ENCODE measurements around the gene RAB10.

Gene RAB10

DNA sequence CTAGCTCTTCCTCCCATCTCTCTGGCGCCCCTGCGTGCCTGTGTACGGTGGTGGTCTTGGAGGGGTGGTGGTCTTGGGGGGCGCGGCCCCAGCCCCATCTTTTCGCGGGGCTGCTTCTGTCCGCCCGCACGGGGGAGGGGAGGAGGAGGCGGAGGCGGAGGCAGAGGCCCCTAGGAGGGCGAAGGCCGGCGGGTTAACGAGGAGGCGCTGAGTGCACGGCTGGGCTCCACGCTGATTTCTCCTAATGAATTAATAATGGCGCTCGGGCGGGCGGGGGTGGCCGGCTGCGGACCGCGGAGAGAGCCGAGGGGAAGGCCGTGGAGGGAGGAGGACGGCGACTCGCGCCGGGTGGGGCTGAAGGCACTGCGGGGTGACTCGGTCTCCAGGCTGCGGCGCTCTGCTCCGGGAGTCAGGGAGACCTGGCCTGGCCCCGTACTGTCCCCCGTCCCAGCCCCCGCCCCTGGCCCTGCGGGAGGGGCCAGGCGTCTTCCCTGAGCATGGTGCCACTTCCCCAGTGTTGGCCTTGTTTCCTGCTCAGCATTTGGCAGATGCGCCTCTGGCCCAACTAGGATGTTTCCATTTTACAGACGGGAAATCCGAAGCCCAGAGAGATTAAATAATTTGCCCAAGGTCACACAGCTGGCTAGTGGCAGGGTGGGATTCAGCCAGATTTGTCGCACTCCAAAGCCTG, 145.0 kb downstream of the RAB10 start:
- no peak for DNase-seq (ENCODE audit: low read depth)

DNA sequence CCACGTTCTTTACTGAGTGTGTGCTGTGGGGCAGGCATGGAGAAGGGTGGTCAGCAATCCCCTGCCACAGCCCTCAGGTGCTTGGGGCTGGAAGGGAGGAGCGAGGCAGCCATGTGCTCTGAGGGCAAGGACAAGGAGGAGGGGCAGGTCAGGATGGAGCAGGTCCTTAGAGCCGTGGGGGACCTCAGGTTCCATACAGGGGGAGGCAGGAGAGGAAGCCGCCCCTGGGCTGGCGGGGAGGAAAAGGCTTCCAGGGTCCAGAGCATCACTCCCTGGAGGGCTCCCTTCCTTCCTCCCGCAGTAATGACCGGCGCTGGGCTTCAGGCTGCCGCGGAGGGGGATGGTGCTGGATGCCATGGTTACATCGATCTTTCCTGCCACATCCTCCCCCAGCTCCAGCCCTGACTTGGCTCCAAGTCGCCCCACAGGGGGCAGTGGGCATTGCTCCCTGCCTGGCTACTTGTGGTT, 145.6 kb downstream of the RAB10 start:
- DNase-seq (ENCODE audit: low read depth) = no peak

DNA sequence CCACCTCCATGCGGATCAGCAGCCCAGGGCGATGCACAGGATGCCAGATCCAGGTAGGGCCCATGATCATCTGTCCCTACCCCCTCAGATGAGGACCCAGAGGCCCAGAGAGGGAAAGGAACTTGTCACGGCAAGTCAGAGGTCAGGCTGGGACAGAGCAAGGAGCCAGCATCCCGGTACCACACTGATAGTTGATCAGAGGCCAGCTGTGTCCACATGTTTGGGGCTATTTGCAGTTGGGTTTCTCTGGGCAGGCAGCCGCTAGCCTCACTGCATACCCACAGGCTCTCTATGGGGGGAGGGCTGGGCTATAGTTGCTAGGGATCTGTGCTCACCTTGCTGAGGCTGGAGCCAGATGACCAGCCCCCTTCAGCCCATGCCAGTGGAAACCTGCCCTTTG, 148.6 kb downstream of the RAB10 start:
- DNase-seq (ENCODE audit: low read depth) = no peak

- DNase-seq (ENCODE audit: low read depth) = no peak
These were observed 149.2 kb downstream of the RAB10 start for GRCh38 chr2:26182887-26183630.

DNA sequence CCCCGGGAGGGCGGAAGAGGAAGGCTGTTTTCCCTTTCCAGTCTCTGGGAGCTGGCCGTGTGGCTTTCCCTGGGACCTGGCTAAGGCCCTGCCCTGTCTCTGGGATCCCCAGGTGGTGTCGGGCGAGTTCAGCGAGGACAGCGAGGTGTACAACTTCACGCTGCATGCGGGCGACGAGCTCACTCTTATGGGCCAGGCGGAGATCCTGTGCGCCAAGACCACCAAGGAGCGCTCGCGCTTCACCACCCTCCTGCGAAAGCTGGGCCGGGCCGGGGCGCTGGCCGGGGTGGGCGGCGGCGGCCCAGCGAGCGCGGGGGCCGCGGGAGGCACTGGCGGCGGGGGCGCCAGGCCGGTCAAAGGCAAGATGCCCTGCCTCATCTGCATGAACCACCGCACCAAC, 150.2 kb downstream of the RAB10 start:
- no peak for DNase-seq (ENCODE audit: low read depth)

- DNase-seq (ENCODE audit: low read depth) = peak; percentile 72
These were observed 150.8 kb downstream of the RAB10 start for GRCh38 chr2:26184555-26185303.

- DNase-seq (ENCODE audit: low read depth) = no peak
These were observed 151.5 kb downstream of the RAB10 start for GRCh38 chr2:26185304-26185928.

DNA sequence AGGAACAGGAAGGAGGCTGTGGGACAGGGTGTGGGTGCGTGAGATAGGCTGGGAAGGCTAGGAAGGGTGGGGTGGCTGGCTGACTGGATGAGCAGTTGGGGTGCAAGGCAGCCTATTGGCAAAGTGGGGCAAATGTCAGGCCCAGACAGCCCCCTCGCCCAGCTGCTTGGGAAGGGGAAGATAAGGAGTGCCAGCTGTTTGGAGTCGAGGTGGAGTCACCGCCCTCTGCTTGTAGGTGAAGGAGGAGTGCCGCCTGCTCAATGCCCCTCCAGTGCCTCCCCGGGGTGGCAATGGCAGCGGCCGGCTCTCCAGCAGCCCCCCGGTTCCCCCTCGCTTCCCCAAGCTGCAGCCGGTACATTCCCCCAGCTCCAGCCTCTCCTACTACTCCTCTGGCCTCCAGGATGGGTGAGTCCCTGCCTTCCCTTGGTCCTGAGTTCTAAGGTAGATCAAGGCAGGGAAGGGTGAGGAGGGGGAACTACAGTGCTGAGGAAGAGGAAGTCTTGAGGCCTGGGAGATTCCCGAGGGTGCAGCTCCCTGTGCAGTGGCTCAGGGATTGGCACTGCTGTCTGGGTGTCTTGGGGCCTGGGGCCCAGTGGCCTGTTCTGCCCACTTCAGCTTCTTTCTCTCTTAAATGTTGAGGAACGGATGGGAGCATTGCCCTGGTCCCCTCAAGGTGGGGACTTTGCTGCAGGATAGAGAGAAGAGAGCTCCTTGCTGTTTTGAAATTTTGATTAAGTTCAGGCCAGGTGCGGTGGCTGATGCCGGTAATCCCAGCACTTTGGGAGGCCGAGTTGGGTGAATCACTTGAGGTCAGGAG, 152.3 kb downstream of the RAB10 start:
- DNase-seq (ENCODE audit: low read depth) = no peak
